ENCODE measurements around the gene FCER2.

DNA sequence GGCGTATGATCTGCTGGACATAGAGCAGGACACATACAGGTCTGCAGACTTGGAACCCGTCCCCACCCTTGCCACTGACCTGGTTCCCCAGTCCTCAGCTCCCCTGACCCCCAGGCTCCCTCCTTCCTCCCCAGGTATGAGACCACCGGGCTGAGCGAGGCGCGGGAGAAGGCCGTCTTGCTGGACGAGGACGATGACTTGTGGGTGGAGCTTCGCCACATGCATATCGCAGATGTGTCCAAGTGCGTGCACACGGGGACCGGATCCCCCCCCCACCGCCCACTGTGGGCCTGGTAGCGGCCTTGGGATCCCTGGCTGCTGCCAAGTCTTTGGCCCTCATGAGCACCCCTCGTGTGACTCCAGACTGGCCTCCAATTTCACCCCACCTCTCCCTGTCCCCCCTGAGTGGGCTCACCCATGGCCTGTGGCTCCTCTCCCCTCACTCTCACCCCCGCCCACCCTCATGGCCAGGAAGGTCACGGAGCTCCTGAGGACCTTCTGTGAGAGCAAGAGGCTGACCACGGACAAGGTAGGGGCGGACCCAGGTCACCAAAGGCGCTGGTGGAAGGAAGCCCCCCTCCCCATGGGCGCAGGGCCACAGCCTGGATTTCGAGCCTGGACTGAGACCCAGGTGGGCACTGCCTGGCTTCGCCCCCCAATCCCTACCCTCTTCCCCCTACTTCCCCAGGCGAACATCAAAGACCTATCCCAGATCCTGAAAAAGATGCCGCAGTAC, 59.5 kb downstream of the FCER2 start:
- TF ChIP-seq ZSCAN22 (CRISPR knock-in tag; IDR thresholded peaks at IDR 0.05): no peak
- no peak for TF ChIP-seq MYNN (CRISPR knock-in tag; IDR thresholded peaks at IDR 0.05; ENCODE audit: low read depth)
- TF ChIP-seq NR2C2 (CRISPR knock-in tag; IDR thresholded peaks at IDR 0.05; ENCODE audit: borderline replicate concordance): no peak
- TF ChIP-seq, protein P1, sequence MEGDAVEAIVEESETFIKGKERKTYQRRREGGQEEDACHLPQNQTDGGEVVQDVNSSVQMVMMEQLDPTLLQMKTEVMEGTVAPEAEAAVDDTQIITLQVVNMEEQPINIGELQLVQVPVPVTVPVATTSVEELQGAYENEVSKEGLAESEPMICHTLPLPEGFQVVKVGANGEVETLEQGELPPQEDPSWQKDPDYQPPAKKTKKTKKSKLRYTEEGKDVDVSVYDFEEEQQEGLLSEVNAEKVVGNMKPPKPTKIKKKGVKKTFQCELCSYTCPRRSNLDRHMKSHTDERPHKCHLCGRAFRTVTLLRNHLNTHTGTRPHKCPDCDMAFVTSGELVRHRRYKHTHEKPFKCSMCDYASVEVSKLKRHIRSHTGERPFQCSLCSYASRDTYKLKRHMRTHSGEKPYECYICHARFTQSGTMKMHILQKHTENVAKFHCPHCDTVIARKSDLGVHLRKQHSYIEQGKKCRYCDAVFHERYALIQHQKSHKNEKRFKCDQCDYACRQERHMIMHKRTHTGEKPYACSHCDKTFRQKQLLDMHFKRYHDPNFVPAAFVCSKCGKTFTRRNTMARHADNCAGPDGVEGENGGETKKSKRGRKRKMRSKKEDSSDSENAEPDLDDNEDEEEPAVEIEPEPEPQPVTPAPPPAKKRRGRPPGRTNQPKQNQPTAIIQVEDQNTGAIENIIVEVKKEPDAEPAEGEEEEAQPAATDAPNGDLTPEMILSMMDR (CRISPR knock-in tag; IDR thresholded peaks at IDR 0.05): no peak
- TF ChIP-seq ZNF317 (CRISPR knock-in tag; IDR thresholded peaks at IDR 0.05): no peak
- TF ChIP-seq, protein P2, sequence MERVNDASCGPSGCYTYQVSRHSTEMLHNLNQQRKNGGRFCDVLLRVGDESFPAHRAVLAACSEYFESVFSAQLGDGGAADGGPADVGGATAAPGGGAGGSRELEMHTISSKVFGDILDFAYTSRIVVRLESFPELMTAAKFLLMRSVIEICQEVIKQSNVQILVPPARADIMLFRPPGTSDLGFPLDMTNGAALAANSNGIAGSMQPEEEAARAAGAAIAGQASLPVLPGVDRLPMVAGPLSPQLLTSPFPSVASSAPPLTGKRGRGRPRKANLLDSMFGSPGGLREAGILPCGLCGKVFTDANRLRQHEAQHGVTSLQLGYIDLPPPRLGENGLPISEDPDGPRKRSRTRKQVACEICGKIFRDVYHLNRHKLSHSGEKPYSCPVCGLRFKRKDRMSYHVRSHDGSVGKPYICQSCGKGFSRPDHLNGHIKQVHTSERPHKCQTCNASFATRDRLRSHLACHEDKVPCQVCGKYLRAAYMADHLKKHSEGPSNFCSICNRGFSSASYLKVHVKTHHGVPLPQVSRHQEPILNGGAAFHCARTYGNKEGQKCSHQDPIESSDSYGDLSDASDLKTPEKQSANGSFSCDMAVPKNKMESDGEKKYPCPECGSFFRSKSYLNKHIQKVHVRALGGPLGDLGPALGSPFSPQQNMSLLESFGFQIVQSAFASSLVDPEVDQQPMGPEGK (CRISPR knock-in tag; IDR thresholded peaks at IDR 0.05): no peak
- TF ChIP-seq ZNF274 (CRISPR knock-in tag; IDR thresholded peaks at IDR 0.05): no peak
- TF ChIP-seq SMARCE1 (IDR thresholded peaks at IDR 0.05; ENCODE audit: borderline replicate concordance): no peak
- no peak for TF ChIP-seq CBX5 (CRISPR knock-in tag; IDR thresholded peaks at IDR 0.05; ENCODE audit: borderline replicate concordance)
- no peak for TF ChIP-seq FOXM1 (CRISPR knock-in tag; IDR thresholded peaks at IDR 0.05)
- TF ChIP-seq JUN (CRISPR knock-in tag; IDR thresholded peaks at IDR 0.05): no peak
